Naive thymus-derived CD8-positive, alpha-beta T cell (primary cell): Measurements from ENCODE around the gene CRYBG1. TPM values are rescaled to one million over a fixed set of nuclear protein-coding genes. Genes with fewer than 3 reads are reported as not detected.
A peak's percentile ranks its signal among the peaks of the same experiment; 100 is the strongest.

ENCODE experiments used
- ATAC-seq, 2 donors: fragments of 150-1000 bp; cut with Tn5 transposase in 1 of 2; sonication (Bioruptor Pico), chemical (Tn5 transposase) in 1 of 2; 1 replicate in 1 of 2; 2 replicates in 1 of 2; pipeline ENCODE4 v1.10.0; 2021; ENCODE audit warnings: mild to moderate bottlenecking in 2 of 2, moderate library complexity in 2 of 2
- POLR2A ChIA-PET: fragments of 350-600 bp; sonication (Branson Sonifier 250); formaldehyde crosslinking; loops from one replicate; lab custom pipeline; 2021; ENCODE audit warnings: antibody characterized with exemption; lab: Charles Lee
- DNase-seq, 10 donors: peaks; one replicate each; pipeline versions ENCODE4 v3.0.0 to v3.0.0-alpha.2; 2020 to 2022
- H3K27ac Mint-ChIP-seq, 10 donors: one replicate each; pipeline ENCODE4 v1.8.0; 2020 to 2022; ENCODE audit warnings: mild to moderate bottlenecking in 10 of 10, mixed read lengths in 10 of 10, moderate library complexity in 4 of 10, inconsistent platforms in 1 of 10
- H3K27me3 Mint-ChIP-seq, 5 donors: one replicate each; pipeline ENCODE4 v1.8.0; 2021 to 2022; ENCODE audit warnings: mixed read lengths in 5 of 5
- H3K36me3 Mint-ChIP-seq, 3 donors: one replicate each; pipeline ENCODE4 v1.8.0; 2020 to 2022; ENCODE audit warnings: mixed read lengths in 3 of 3, mild to moderate bottlenecking in 2 of 3, inconsistent platforms in 1 of 3
- H3K4me1 Mint-ChIP-seq, 4 donors: one replicate each; pipeline ENCODE4 v1.8.0; 2021 to 2022; ENCODE audit warnings: mixed read lengths in 4 of 4
- H3K4me3 Mint-ChIP-seq, 10 donors: one replicate each; pipeline ENCODE4 v1.8.0; 2020 to 2022; ENCODE audit warnings: mild to moderate bottlenecking in 10 of 10, mixed read lengths in 10 of 10, moderate library complexity in 6 of 10, inconsistent platforms in 1 of 10
- H3K9me3 Mint-ChIP-seq, 9 donors: one replicate each; pipeline ENCODE4 v1.8.0; 2020 to 2022; ENCODE audit warnings: mixed read lengths in 9 of 9, mild to moderate bottlenecking in 3 of 9, inconsistent platforms in 1 of 9, moderate library complexity in 1 of 9
- polyA plus RNA-seq, 3 donors: library from polyadenylated mRNA; unstranded; fragments of 300-500 nt; fragmentation: Illumina TruSeq; gene quantifications; one replicate each; pipeline ENCODE4 v1.2.3, GENCODE V29; 2021
- total RNA-seq, 8 experiments: library from RNA in 2 of 8; stranded (reverse) in 2 of 8; gene quantifications; one replicate each; pipeline ENCODE4 v1.2.3 and lab custom pipeline; 2021 to 2026

CRYBG1 gene
- total and polyA plus RNA-seq, 5 experiments from 2014 or later = 10.1 to 28.2 (median 19.4) TPM

- no peaks in the 10 kb centered on the region for H3K4me1 Mint-ChIP-seq
- no peak overlapping the region for H3K27ac Mint-ChIP-seq
- DNase-seq (no peak), ATAC-seq (no peak)
- POLR2A ChIA-PET = no interaction called here
- H3K36me3 Mint-ChIP-seq = no peaks in the 10 kb centered on the region
- peaks cover 19 to 46% (median 22%) of the 10 kb centered on the region in 5 donors for H3K27me3 Mint-ChIP-seq
- H3K9me3 Mint-ChIP-seq = no peaks in the 10 kb centered on the region
- no peak overlapping the region for H3K4me3 Mint-ChIP-seq
These were observed 80.0 kb downstream of the CRYBG1 start for GRCh38 chr6:106440546-106440945.

GRCh38 chr6:106442395-106442794 is 81.9 kb downstream of the CRYBG1 start:
- no peak overlapping the region for H3K27ac Mint-ChIP-seq
- no peaks in the 10 kb centered on the region for H3K36me3 Mint-ChIP-seq
- no peak overlapping the region for H3K4me3 Mint-ChIP-seq
- POLR2A ChIA-PET = no interaction called here
- H3K27me3 Mint-ChIP-seq = peaks cover 18 to 44% (median 22%) of the 10 kb centered on the region in 5 donors
- ATAC-seq (no peak), DNase-seq (no peak)
- H3K4me1 Mint-ChIP-seq = no peaks in the 10 kb centered on the region
- no peaks in the 10 kb centered on the region for H3K9me3 Mint-ChIP-seq

GRCh38 chr6:106444777-106445507 is 84.4 kb downstream of the CRYBG1 start:
- peaks cover 9 to 25% (median 11%) of the 10 kb centered on the region in 5 donors for H3K27me3 Mint-ChIP-seq
- H3K9me3 Mint-ChIP-seq = no peaks in the 10 kb centered on the region
- H3K27ac Mint-ChIP-seq = peak overlapping the region in 1 of 10 donors; percentile 73
- POLR2A ChIA-PET = no interaction called here
- no peak overlapping the region for H3K4me3 Mint-ChIP-seq
- peak in 7 of 10 donors; percentile 12 to 78 (median 57) for DNase-seq
- ATAC-seq = peak; percentile 69 to 80
- H3K36me3 Mint-ChIP-seq = no peaks in the 10 kb centered on the region
- peaks cover 4 to 16% (median 14%) of the 10 kb centered on the region in 4 donors for H3K4me1 Mint-ChIP-seq

GRCh38 chr6:106445508-106445878 is 85.0 kb downstream of the CRYBG1 start:
- H3K4me3 Mint-ChIP-seq = no peak overlapping the region
- DNase-seq (no peak), ATAC-seq (no peak)
- no peaks in the 10 kb centered on the region for H3K36me3 Mint-ChIP-seq
- H3K9me3 Mint-ChIP-seq = no peaks in the 10 kb centered on the region
- H3K27ac Mint-ChIP-seq = no peak overlapping the region
- POLR2A ChIA-PET = no interaction called here
- peaks cover 6 to 20% (median 8%) of the 10 kb centered on the region in 5 donors for H3K27me3 Mint-ChIP-seq
- peaks cover 4 to 16% (median 15%) of the 10 kb centered on the region in 4 donors for H3K4me1 Mint-ChIP-seq

GRCh38 chr6:106446287-106446885 is 85.9 kb downstream of the CRYBG1 start:
- H3K36me3 Mint-ChIP-seq = no peaks in the 10 kb centered on the region
- no peaks in the 10 kb centered on the region for H3K9me3 Mint-ChIP-seq
- peak in 3 of 10 donors; percentile 40 to 49 (median 42) for DNase-seq
- peak; percentile 37 to 51 for ATAC-seq
- no peak overlapping the region for H3K4me3 Mint-ChIP-seq
- POLR2A ChIA-PET = no interaction called here
- peaks cover 4 to 16% (median 15%) of the 10 kb centered on the region in 4 donors for H3K4me1 Mint-ChIP-seq
- peak overlapping the region in 2 of 10 donors; percentile 21 to 37 for H3K27ac Mint-ChIP-seq
- peaks cover 2 to 12% (median 4%) of the 10 kb centered on the region in 5 donors for H3K27me3 Mint-ChIP-seq

- peaks cover 4 to 16% (median 15%) of the 10 kb centered on the region in 4 donors for H3K4me1 Mint-ChIP-seq
- peak overlapping the region in 2 of 10 donors; percentile 21 to 37 for H3K27ac Mint-ChIP-seq
- peaks cover 2 to 7% (median 3%) of the 10 kb centered on the region in 5 donors for H3K27me3 Mint-ChIP-seq
- H3K36me3 Mint-ChIP-seq = no peaks in the 10 kb centered on the region
- H3K4me3 Mint-ChIP-seq = no peak overlapping the region
- H3K9me3 Mint-ChIP-seq = no peaks in the 10 kb centered on the region
- POLR2A ChIA-PET = interaction anchor here (0.7 kb wide), 1 partner anchor 744 kb away, joined by 3 read pairs; no protein-coding TSS in a partner anchor
- DNase-seq = no peak
- ATAC-seq = no peak
These were observed 86.5 kb downstream of the CRYBG1 start for GRCh38 chr6:106446983-106447382.

- DNase-seq = peak in 8 of 10 donors; percentile 3 to 64 (median 28)
- POLR2A ChIA-PET = interaction anchor here (0.5 to 2.3 kb wide), 4 partner anchors 14 to 118 kb away, joined by 4 to 11 read pairs (median 6); no protein-coding TSS in a partner anchor
- H3K27ac Mint-ChIP-seq = peak overlapping the region; percentile 9 to 91 (median 82)
- peak overlapping the region; percentile 9 to 72 (median 48) for H3K4me3 Mint-ChIP-seq
- peak; percentile 68 to 79 for ATAC-seq
- no peaks in the 10 kb centered on the region for H3K36me3 Mint-ChIP-seq
- peaks cover 0 to 3% (median 2%) of the 10 kb centered on the region in 5 donors for H3K27me3 Mint-ChIP-seq
- H3K9me3 Mint-ChIP-seq = no peaks in the 10 kb centered on the region
- H3K4me1 Mint-ChIP-seq = peaks cover 4 to 16% (median 15%) of the 10 kb centered on the region in 4 donors
These were observed 87.5 kb downstream of the CRYBG1 start for GRCh38 chr6:106448000-106448426.

GRCh38 chr6:106450653-106451052 is 90.1 kb downstream of the CRYBG1 start:
- H3K36me3 Mint-ChIP-seq = no peaks in the 10 kb centered on the region
- no peak overlapping the region for H3K4me3 Mint-ChIP-seq
- peak overlapping the region in 1 of 10 donors; percentile 27 for H3K27ac Mint-ChIP-seq
- H3K27me3 Mint-ChIP-seq = no peaks in the 10 kb centered on the region
- peaks cover 4 to 16% (median 15%) of the 10 kb centered on the region in 4 donors for H3K4me1 Mint-ChIP-seq
- POLR2A ChIA-PET = no interaction called here
- ATAC-seq = no peak
- no peak for DNase-seq
- H3K9me3 Mint-ChIP-seq = no peaks in the 10 kb centered on the region

- Mint-ChIP-seq H3K9me3 (no peaks in the 10 kb centered on the region), H3K27ac (no peak overlapping the region), H3K4me3 (no peak overlapping the region), H3K27me3 (no peaks in the 10 kb centered on the region), H3K36me3 (no peaks in the 10 kb centered on the region), H3K4me1 (peaks cover 4 to 16% (median 15%) of the 10 kb centered on the region in 4 donors)
- ATAC-seq (no peak), DNase-seq (no peak)
- POLR2A ChIA-PET = interaction anchor here (0.7 kb wide), 1 partner anchor 114 kb away, joined by 5 read pairs; no protein-coding TSS in a partner anchor
These were observed 90.9 kb downstream of the CRYBG1 start for GRCh38 chr6:106451439-106451838.

- no peak for ATAC-seq
- Mint-ChIP-seq H3K36me3 (no peaks in the 10 kb centered on the region), H3K27ac (no peak overlapping the region), H3K9me3 (no peaks in the 10 kb centered on the region), H3K27me3 (no peaks in the 10 kb centered on the region), H3K4me1 (peaks cover 4 to 15% (median 14%) of the 10 kb centered on the region in 4 donors), H3K4me3 (no peak overlapping the region)
- no peak for DNase-seq
- POLR2A ChIA-PET = no interaction called here
These were observed 92.1 kb downstream of the CRYBG1 start for GRCh38 chr6:106452628-106453027.

GRCh38 chr6:106453756-106454367 is 93.3 kb downstream of the CRYBG1 start:
- Mint-ChIP-seq H3K27me3 (no peaks in the 10 kb centered on the region), H3K36me3 (no peaks in the 10 kb centered on the region), H3K4me3 (no peak overlapping the region), H3K27ac (no peak overlapping the region), H3K9me3 (no peaks in the 10 kb centered on the region), H3K4me1 (peaks cover 0 to 3% (median 1%) of the 10 kb centered on the region in 4 donors)
- DNase-seq (no peak), ATAC-seq (no peak)
- POLR2A ChIA-PET = interaction anchor here (0.5 kb wide), 1 partner anchor 112 kb away, joined by 3 read pairs; no protein-coding TSS in a partner anchor

GRCh38 chr6:106456756-106457155 is 96.2 kb downstream of the CRYBG1 start:
- DNase-seq (no peak), ATAC-seq (no peak)
- H3K9me3 Mint-ChIP-seq = no peaks in the 10 kb centered on the region
- H3K4me3 Mint-ChIP-seq = no peak overlapping the region
- POLR2A ChIA-PET = no interaction called here
- H3K36me3 Mint-ChIP-seq = no peaks in the 10 kb centered on the region
- peaks cover 0 to 9% (median 0%) of the 10 kb centered on the region in 5 donors for H3K27me3 Mint-ChIP-seq
- no peak overlapping the region for H3K27ac Mint-ChIP-seq
- H3K4me1 Mint-ChIP-seq = no peaks in the 10 kb centered on the region
